ENCODE data around the gene ACKR3. TPM values are rescaled to one million over a fixed set of nuclear protein-coding genes. Genes with fewer than 3 reads are reported as not detected.

The ACKR3 gene
- total RNA-seq, 3 donors from 2014 or later: 15.1 to 39.4 (median 23.6) TPM

- no peak for DNase-seq (ENCODE audit: low spot score in 2 of 2)
- Histone ChIP-seq H3K4me1 (no peaks in the 10 kb centered on the region), H3K9me3 (no peaks in the 10 kb centered on the region), H3K27ac (no peak overlapping the region), H3K27me3 (no peaks in the 10 kb centered on the region), H3K4me3 (no peak overlapping the region), H3K36me3 (no peaks in the 10 kb centered on the region)
- intact Hi-C loops (cut with DNase I; ENCODE audit: low total_unique reads): no loop called here
- TF ChIP-seq POLR2A (IDR thresholded peaks at IDR 0.05): no peak
- no peak for TF ChIP-seq CTCF (IDR thresholded peaks at IDR 0.05)
- no peak for TF ChIP-seq POLR2AphosphoS5 (IDR thresholded peaks at IDR 0.05)
These were observed 58.2 kb downstream of the ACKR3 start for GRCh38 chr2:236627841-236628240.

GRCh38 chr2:236628256-236628901 is 58.8 kb downstream of the ACKR3 start:
- no peaks in the 10 kb centered on the region for H3K9me3 ChIP-seq
- H3K4me3 ChIP-seq: no peak overlapping the region
- TF ChIP-seq POLR2AphosphoS5 (IDR thresholded peaks at IDR 0.05) (no peak), CTCF (IDR thresholded peaks at IDR 0.05) (no peak), POLR2A (IDR thresholded peaks at IDR 0.05) (no peak)
- no peaks in the 10 kb centered on the region for H3K36me3 ChIP-seq
- intact Hi-C loops (cut with DNase I; ENCODE audit: low total_unique reads): no loop called here
- H3K27ac ChIP-seq: no peak overlapping the region
- DNase-seq (ENCODE audit: low spot score in 2 of 2): no peak
- H3K4me1 ChIP-seq: no peaks in the 10 kb centered on the region
- H3K27me3 ChIP-seq: no peaks in the 10 kb centered on the region

GRCh38 chr2:236628981-236629605 is 59.5 kb downstream of the ACKR3 start:
- Histone ChIP-seq H3K4me1 (no peaks in the 10 kb centered on the region), H3K9me3 (no peaks in the 10 kb centered on the region), H3K27me3 (no peaks in the 10 kb centered on the region), H3K4me3 (no peak overlapping the region), H3K27ac (no peak overlapping the region), H3K36me3 (no peaks in the 10 kb centered on the region)
- no peak for DNase-seq (ENCODE audit: low spot score in 2 of 2)
- intact Hi-C loops (cut with DNase I; ENCODE audit: low total_unique reads): no loop called here
- TF ChIP-seq CTCF (IDR thresholded peaks at IDR 0.05): no peak
- no peak for TF ChIP-seq POLR2A (IDR thresholded peaks at IDR 0.05)
- no peak for TF ChIP-seq POLR2AphosphoS5 (IDR thresholded peaks at IDR 0.05)

DNA sequence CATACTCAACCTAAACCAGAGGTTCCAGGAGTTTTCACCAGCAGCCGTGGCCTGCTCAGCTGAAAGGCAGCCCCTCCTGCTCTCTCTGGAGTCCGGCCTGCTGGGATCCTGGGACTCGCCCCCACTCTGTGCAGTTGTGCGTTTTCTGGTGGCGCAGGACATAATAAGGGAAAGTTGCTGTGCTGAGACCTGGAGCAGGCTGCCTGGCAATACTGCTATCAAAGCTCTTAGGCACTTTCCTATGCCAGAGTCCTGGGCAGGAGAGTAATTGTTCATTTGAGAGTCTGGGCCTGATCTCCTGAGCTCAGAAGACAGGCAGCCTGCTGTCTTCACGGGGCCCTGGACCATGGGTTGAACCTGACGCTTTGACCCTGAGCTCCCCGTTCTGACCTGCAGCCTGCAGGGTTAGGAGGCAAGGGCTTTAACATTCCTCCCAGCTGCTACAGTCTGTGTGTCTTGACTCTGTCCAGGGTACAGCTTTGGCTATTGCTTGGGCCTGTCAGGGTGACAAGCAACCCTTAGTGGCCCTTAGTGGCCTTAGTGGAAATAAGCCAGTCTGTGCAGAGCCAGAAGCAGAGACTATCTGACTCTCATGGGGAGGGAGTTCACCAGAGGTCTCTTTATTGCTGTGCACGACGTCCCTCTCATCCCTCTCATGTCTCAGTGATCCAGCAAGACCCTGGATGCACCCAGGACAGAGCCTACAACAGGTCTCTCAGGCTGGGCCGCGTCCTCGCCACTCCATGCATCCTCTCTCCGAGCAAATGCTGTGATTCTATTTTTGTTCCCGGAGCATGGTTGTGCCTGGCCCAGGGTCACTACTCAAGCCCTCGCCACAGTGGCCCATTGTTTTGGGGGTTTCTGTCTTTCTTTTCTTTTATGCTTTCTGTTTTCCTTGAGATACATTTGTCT is 60.6 kb downstream of the ACKR3 start:
- TF ChIP-seq CTCF (IDR thresholded peaks at IDR 0.05) (no peak), POLR2A (IDR thresholded peaks at IDR 0.05) (no peak)
- intact Hi-C loops (cut with DNase I; ENCODE audit: low total_unique reads): no loop called here
- H3K27me3 ChIP-seq: no peaks in the 10 kb centered on the region
- H3K4me3 ChIP-seq: no peak overlapping the region
- no peaks in the 10 kb centered on the region for H3K4me1 ChIP-seq
- H3K36me3 ChIP-seq: no peaks in the 10 kb centered on the region
- no peak for DNase-seq (ENCODE audit: low spot score in 2 of 2)
- H3K9me3 ChIP-seq: no peaks in the 10 kb centered on the region
- no peak overlapping the region for H3K27ac ChIP-seq

Data from breast epithelium (tissue), 4 donors.